ENCODE measurements around the gene C1QA.

Gene C1QA

GRCh38 chr1:22606161-22606560 is 30.3 kb upstream of the C1QA start:
- H3K9ac ChIP-seq (ENCODE audit: low read length), result no peak overlapping the region
- H3F3A ChIP-seq (ENCODE audit: insufficient read depth, low read length), result no peaks in the 10 kb centered on the region
- TF ChIP-seq EZH2 (IDR thresholded peaks at IDR 0.05; ENCODE audit: borderline replicate concordance, low read length), result no peak
- no peak for TF ChIP-seq CTCF (IDR thresholded peaks at IDR 0.05; ENCODE audit: low read length)
- no peaks in the 10 kb centered on the region for H3K79me2 ChIP-seq (ENCODE audit: insufficient read depth, low read length)
- no peaks in the 10 kb centered on the region for H3K9me3 ChIP-seq (ENCODE audit: low read length)
- H3K36me3 ChIP-seq (ENCODE audit: insufficient read depth, low read length), result no peaks in the 10 kb centered on the region
- H3K4me1 ChIP-seq (ENCODE audit: insufficient read depth, low read length, severe bottlenecking), result no peaks in the 10 kb centered on the region
- H3K4me3 ChIP-seq (ENCODE audit: low read depth, low read length, poor library complexity, severe bottlenecking), result no peak overlapping the region
- no peak overlapping the region for H3K27ac ChIP-seq (ENCODE audit: low read depth, low read length, poor library complexity, severe bottlenecking)
- H3K9me2 ChIP-seq (ENCODE audit: low read depth, low read length), result no peaks in the 10 kb centered on the region
- H4K20me1 ChIP-seq (ENCODE audit: insufficient read depth, low read length), result no peaks in the 10 kb centered on the region
- no peaks in the 10 kb centered on the region for H3K27me3 ChIP-seq (ENCODE audit: insufficient read depth, low read length)
- no peak overlapping the region for H2AFZ ChIP-seq (ENCODE audit: low read length)
- H3K4me2 ChIP-seq (ENCODE audit: low read length), result no peak overlapping the region

- H3K36me3 ChIP-seq (ENCODE audit: insufficient read depth, low read length), result no peaks in the 10 kb centered on the region
- no peaks in the 10 kb centered on the region for H3K4me1 ChIP-seq (ENCODE audit: insufficient read depth, low read length, severe bottlenecking)
- no peak for TF ChIP-seq CTCF (IDR thresholded peaks at IDR 0.05; ENCODE audit: low read length)
- no peak for TF ChIP-seq EZH2 (IDR thresholded peaks at IDR 0.05; ENCODE audit: borderline replicate concordance, low read length)
- no peaks in the 10 kb centered on the region for H3K79me2 ChIP-seq (ENCODE audit: insufficient read depth, low read length)
- H2AFZ ChIP-seq (ENCODE audit: low read length), result no peak overlapping the region
- H4K20me1 ChIP-seq (ENCODE audit: insufficient read depth, low read length), result no peaks in the 10 kb centered on the region
- no peaks in the 10 kb centered on the region for H3K9me2 ChIP-seq (ENCODE audit: low read depth, low read length)
- H3F3A ChIP-seq (ENCODE audit: insufficient read depth, low read length), result no peaks in the 10 kb centered on the region
- H3K9me3 ChIP-seq (ENCODE audit: low read length), result no peaks in the 10 kb centered on the region
- H3K27me3 ChIP-seq (ENCODE audit: insufficient read depth, low read length), result no peaks in the 10 kb centered on the region
- H3K27ac ChIP-seq (ENCODE audit: low read depth, low read length, poor library complexity, severe bottlenecking), result no peak overlapping the region
- H3K4me3 ChIP-seq (ENCODE audit: low read depth, low read length, poor library complexity, severe bottlenecking), result no peak overlapping the region
- no peak overlapping the region for H3K4me2 ChIP-seq (ENCODE audit: low read length)
- no peak overlapping the region for H3K9ac ChIP-seq (ENCODE audit: low read length)
These were observed 29.3 kb upstream of the C1QA start for GRCh38 chr1:22607154-22607553.

- Histone ChIP-seq H3K9me3 (ENCODE audit: low read length) (no peaks in the 10 kb centered on the region), H2AFZ (ENCODE audit: low read length) (no peak overlapping the region), H3F3A (ENCODE audit: insufficient read depth, low read length) (no peaks in the 10 kb centered on the region), H3K27ac (ENCODE audit: low read depth, low read length, poor library complexity, severe bottlenecking) (no peak overlapping the region), H3K4me1 (ENCODE audit: insufficient read depth, low read length, severe bottlenecking) (no peaks in the 10 kb centered on the region), H3K27me3 (ENCODE audit: insufficient read depth, low read length) (no peaks in the 10 kb centered on the region), H3K36me3 (ENCODE audit: insufficient read depth, low read length) (no peaks in the 10 kb centered on the region), H3K9me2 (ENCODE audit: low read depth, low read length) (no peaks in the 10 kb centered on the region), H3K9ac (ENCODE audit: low read length) (no peak overlapping the region), H3K4me3 (ENCODE audit: low read depth, low read length, poor library complexity, severe bottlenecking) (no peak overlapping the region), H3K79me2 (ENCODE audit: insufficient read depth, low read length) (no peaks in the 10 kb centered on the region), H4K20me1 (ENCODE audit: insufficient read depth, low read length) (no peaks in the 10 kb centered on the region), H3K4me2 (ENCODE audit: low read length) (no peak overlapping the region)
- no peak for TF ChIP-seq CTCF (IDR thresholded peaks at IDR 0.05; ENCODE audit: low read length)
- no peak for TF ChIP-seq EZH2 (IDR thresholded peaks at IDR 0.05; ENCODE audit: borderline replicate concordance, low read length)
These were observed 28.1 kb upstream of the C1QA start for GRCh38 chr1:22608361-22608760.
